HepG2 (cell line): ENCODE results near the gene BAHCC1. TPM values are rescaled to one million over a fixed set of nuclear protein-coding genes. Genes with fewer than 3 reads are reported as not detected.

Source experiments
- BRF2 ChIP-seq: sonication (generic); formaldehyde crosslinking; IDR thresholded peaks from 2 replicates; pipeline ENCODE4 v1.8.1; 2022; ENCODE audit warnings: mild to moderate bottlenecking, missing genetic modification reagents
- FOXK1 ChIP-seq: sonication (generic); formaldehyde crosslinking; IDR thresholded peaks from 2 replicates; pipeline ENCODE4 v1.4.0; 2020; ENCODE audit warnings: low read depth, missing genetic modification reagents, borderline replicate concordance
- HIVEP1 ChIP-seq: sonication (generic); formaldehyde crosslinking; IDR thresholded peaks from 2 replicates; pipeline ENCODE4 v1.4.0; 2020; ENCODE audit warnings: mild to moderate bottlenecking, missing genetic modification reagents
- HNF1A ChIP-seq, 2 experiments: sonication (generic) in 1 of 2; formaldehyde crosslinking in 1 of 2; IDR thresholded peaks; 2 replicates each; pipeline versions ENCODE4 v1.4.0 to v1.6.1; 2016 to 2020; ENCODE audit warnings: borderline replicate concordance in 1 of 2, low read depth in 1 of 2, mild to moderate bottlenecking in 1 of 2, missing genetic modification reagents in 1 of 2
- MTF1 ChIP-seq: sonication (generic); formaldehyde crosslinking; IDR thresholded peaks from 2 replicates; pipeline ENCODE4 v1.5.0; 2020; ENCODE audit warnings: missing genetic modification reagents
- NFE2L2 ChIP-seq: fragments of 150-350 bp; IDR thresholded peaks from 2 replicates; pipeline ENCODE4 v1.6.1; 2014; ENCODE audit warnings: low read length
- STAG1 ChIP-seq: sonication (generic); formaldehyde crosslinking; IDR thresholded peaks from 2 replicates; pipeline ENCODE4 v1.4.0; 2020; ENCODE audit warnings: missing genetic modification reagents
- TAF15 ChIP-seq: fragments of 200-400 bp; formaldehyde crosslinking; IDR thresholded peaks from one replicate; pipeline ENCODE4 v1.6.1; 2018; ENCODE audit warnings: mild to moderate bottlenecking, low read depth, low read length; ENCODE audit not compliant: poor library complexity, severe bottlenecking
- ZFP36L1 ChIP-seq: sonication (generic); formaldehyde crosslinking; IDR thresholded peaks from 2 replicates; pipeline ENCODE4 v1.8.0; 2022; ENCODE audit warnings: mild to moderate bottlenecking, missing genetic modification reagents, moderate library complexity
- ZNF318 ChIP-seq: sonication (generic); formaldehyde crosslinking; IDR thresholded peaks from 2 replicates; pipeline ENCODE4 v1.4.0; 2020; ENCODE audit warnings: mild to moderate bottlenecking, missing genetic modification reagents
- ZNF367 ChIP-seq: sonication (generic); formaldehyde crosslinking; IDR thresholded peaks from 2 replicates; pipeline ENCODE4 v1.4.0; 2020; ENCODE audit warnings: missing genetic modification reagents, borderline replicate concordance
- ZNF563 ChIP-seq: sonication (generic); formaldehyde crosslinking; IDR thresholded peaks from 2 replicates; pipeline ENCODE4 v1.8.0; 2022; ENCODE audit warnings: mild to moderate bottlenecking, moderate library complexity, missing genetic modification reagents
- ZNF773 ChIP-seq: sonication (generic); formaldehyde crosslinking; IDR thresholded peaks from 2 replicates; pipeline ENCODE4 v1.4.0; 2020; ENCODE audit warnings: missing genetic modification reagents, borderline replicate concordance
- ZNF790 ChIP-seq: sonication (generic); formaldehyde crosslinking; IDR thresholded peaks from 2 replicates; pipeline ENCODE4 v1.8.0; 2022; ENCODE audit warnings: missing genetic modification reagents, mild to moderate bottlenecking, borderline replicate concordance
- polyA plus RNA-seq, 8 experiments: library from polyadenylated mRNA; depleted of rRNA in 3 of 8; stranded (reverse) in 7 of 8; unstranded in 1 of 8; fragments of >200 nt; fragmentation: Illumina TruSeq in 4 of 8; extraction: Trizol in 4 of 8; gene quantifications; 2 replicates each; pipeline versions ENCODE4 v1.2.1 to v1.2.3, GENCODE V29; 2011 to 2016; ENCODE audit warnings: low read depth in 4 of 8, missing spikeins in 1 of 8, mixed read lengths in 1 of 8; ENCODE audit not compliant: insufficient read depth in 1 of 8
- total RNA-seq, 5 experiments: library from RNA; depleted of rRNA; stranded (reverse); fragments of >200 nt; fragmentation: Illumina TruSeq; extraction: Trizol; gene quantifications; 2 replicates each; pipeline ENCODE4 v1.2.3, GENCODE V29; 2016; ENCODE audit warnings: low read depth in 1 of 5

BAHCC1 gene
- total and polyA plus RNA-seq, 2 of the 13 experiments (the other 11 are each of a cell fraction or from before 2014, with no cell fraction given), result 1.4 to 1.7 TPM

GRCh38 chr17:81480140-81481072 lies 85.1 kb downstream of the BAHCC1 start (continued):
- TF ChIP-seq ZNF318 (CRISPR knock-in tag) (no peak), ZNF790 (CRISPR knock-in tag) (0 out of 2 replicates have a peak, but pooled peaks have one; percentile 21), STAG1 (CRISPR knock-in tag) (peak; percentile 2; the same call in 1 of the 2 replicates), ZFP36L1 (CRISPR knock-in tag) (no peak), ZNF367 (CRISPR knock-in tag) (no peak), MTF1 (CRISPR knock-in tag) (no peak), FOXK1 (CRISPR knock-in tag) (no peak), ZNF773 (no peak), ZNF563 (CRISPR knock-in tag) (no peak), NFE2L2 (peak; percentile 32; the same call in 1 of the 2 replicates), BRF2 (no peak), TAF15 (no peak), HNF1A (IDR thresholded peaks at IDR 0.05; ENCODE audit: low read depth) (no peak), HNF1A (CRISPR knock-in tag; IDR thresholded peaks at IDR 0.05; ENCODE audit: borderline replicate concordance) (no peak), HIVEP1 (no peak)
